ENCODE data around the gene GMDS.

Gene GMDS

GRCh38 chr6:1576166-1576565, 669.2 kb downstream of the GMDS start:
- peak; percentile 30 for DNase-seq

- DNase-seq: peak; percentile 28
Measured at GRCh38 chr6:1575210-1576041, 670.0 kb downstream of the GMDS start.

DNA sequence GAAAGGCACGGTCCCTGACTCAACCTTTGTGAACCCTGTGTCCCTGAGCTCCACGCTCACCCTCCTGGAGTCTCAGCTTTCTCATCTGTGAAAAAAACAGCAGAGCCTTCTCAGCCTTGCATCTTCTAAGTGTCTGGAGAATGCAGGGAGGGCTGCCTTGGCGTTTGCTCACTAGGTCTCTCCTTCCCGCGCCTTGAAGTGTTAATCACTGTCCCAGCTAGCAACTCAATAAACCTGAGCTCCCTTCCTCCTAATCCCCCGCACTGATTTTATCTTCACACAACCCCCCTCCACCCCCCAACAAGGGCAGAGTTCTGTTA, 670.6 kb downstream of the GMDS start:
- DNase-seq: peak; percentile 15

DNA sequence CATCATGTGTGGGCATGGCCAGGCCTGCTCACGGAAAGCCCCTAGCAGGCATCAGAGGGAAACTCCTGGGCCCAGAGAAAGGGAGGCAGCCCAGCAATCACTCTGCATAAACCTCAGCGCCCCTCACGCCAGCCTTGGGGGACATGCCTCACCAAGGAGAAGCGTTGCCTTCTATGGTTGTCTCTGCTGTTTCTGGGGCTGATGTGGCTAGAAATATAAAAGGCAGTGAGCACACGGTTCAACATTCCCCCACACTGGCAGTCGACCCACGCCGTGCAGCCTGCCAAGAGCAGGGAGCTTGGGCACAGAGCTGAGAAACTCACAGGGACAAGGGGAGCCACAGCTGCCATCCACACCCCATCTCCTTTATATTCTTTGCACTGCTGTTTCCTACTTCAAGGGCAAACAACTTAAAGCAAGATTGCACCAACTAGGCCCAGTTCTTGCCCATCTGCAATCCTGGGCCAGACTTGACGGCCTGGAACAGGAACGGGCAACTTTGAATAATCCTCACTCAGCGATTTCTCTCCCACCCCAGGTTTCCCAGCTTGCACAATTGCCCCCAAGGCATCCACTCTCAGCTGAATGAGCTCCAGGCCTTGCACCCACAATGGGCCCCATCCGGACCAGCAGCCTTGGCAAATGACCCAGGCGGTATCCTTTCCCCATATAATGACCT, 671.2 kb downstream of the GMDS start:
- no peak for DNase-seq

Measured in activated CD8-positive, alpha-beta memory T cell treated with anti-CD3 and anti-CD28 coated beads for 24 hours (primary cell).